ENCODE data around the gene GHRHR.

GRCh38 chr7:31000161-31000693, 36.5 kb downstream of the GHRHR start:
- TF ChIP-seq POLR2AphosphoS5 (IDR thresholded peaks at IDR 0.05; ENCODE audit: borderline replicate concordance, low read depth, low read length) (no peak), EZH2 (IDR thresholded peaks at IDR 0.05) (no peak), FOXP2 (optimal IDR thresholded peaks at IDR 0.05; ENCODE audit: control extremely low read depth, extremely low read length, insufficient read depth) (no peak)
